ENCODE measurements around the gene NLGN1.

NLGN1 gene

GRCh38 chr3:173745952-173746682, 348.6 kb downstream of the NLGN1 start:
- no peaks in the 10 kb centered on the region for H3K4me1 ChIP-seq (ENCODE audit: control insufficient read depth, insufficient read depth, low read length)
- no peaks in the 10 kb centered on the region for H3K9me3 ChIP-seq (ENCODE audit: control insufficient read depth, insufficient read depth, low read length)
- no peak overlapping the region for H3K4me3 ChIP-seq (ENCODE audit: low read length)
- no peak overlapping the region for H3K27ac ChIP-seq (ENCODE audit: low read length)
- no peaks in the 10 kb centered on the region for H3K36me3 ChIP-seq (ENCODE audit: control insufficient read depth, insufficient read depth, low read length)
- WGBS (ENCODE audit: insufficient coverage, insufficient read length) = no CpG with 5 or more reads among the region's 4 CpGs
- H3K27me3 ChIP-seq (ENCODE audit: control insufficient read depth, insufficient read depth, low read length) = no peaks in the 10 kb centered on the region
- DNase-seq (ENCODE audit: low read depth, low spot score) = no peak

GRCh38 chr3:173747427-173747826, 349.9 kb downstream of the NLGN1 start:
- Histone ChIP-seq H3K4me3 (ENCODE audit: low read length) (no peak overlapping the region), H3K9me3 (ENCODE audit: control insufficient read depth, insufficient read depth, low read length) (no peaks in the 10 kb centered on the region), H3K27ac (ENCODE audit: low read length) (no peak overlapping the region), H3K36me3 (ENCODE audit: control insufficient read depth, insufficient read depth, low read length) (no peaks in the 10 kb centered on the region), H3K27me3 (ENCODE audit: control insufficient read depth, insufficient read depth, low read length) (no peaks in the 10 kb centered on the region), H3K4me1 (ENCODE audit: control insufficient read depth, insufficient read depth, low read length) (no peaks in the 10 kb centered on the region)
- no CpG with 5 or more reads among the region's 3 CpGs for WGBS (ENCODE audit: insufficient coverage, insufficient read length)
- no peak for DNase-seq (ENCODE audit: low read depth, low spot score)

- Histone ChIP-seq H3K9me3 (ENCODE audit: control insufficient read depth, insufficient read depth, low read length) (no peaks in the 10 kb centered on the region), H3K4me3 (ENCODE audit: low read length) (no peak overlapping the region), H3K27me3 (ENCODE audit: control insufficient read depth, insufficient read depth, low read length) (no peaks in the 10 kb centered on the region), H3K27ac (ENCODE audit: low read length) (no peak overlapping the region), H3K4me1 (ENCODE audit: control insufficient read depth, insufficient read depth, low read length) (no peaks in the 10 kb centered on the region), H3K36me3 (ENCODE audit: control insufficient read depth, insufficient read depth, low read length) (no peaks in the 10 kb centered on the region)
- no peak for DNase-seq (ENCODE audit: low read depth, low spot score)
- WGBS (ENCODE audit: insufficient coverage, insufficient read length) = no CpG with 5 or more reads among the region's 1 CpG
Observed at GRCh38 chr3:173748105-173748504, 350.6 kb downstream of the NLGN1 start.

- Histone ChIP-seq H3K9me3 (ENCODE audit: control insufficient read depth, insufficient read depth, low read length) (no peaks in the 10 kb centered on the region), H3K36me3 (ENCODE audit: control insufficient read depth, insufficient read depth, low read length) (no peaks in the 10 kb centered on the region), H3K27me3 (ENCODE audit: control insufficient read depth, insufficient read depth, low read length) (no peaks in the 10 kb centered on the region), H3K4me1 (ENCODE audit: control insufficient read depth, insufficient read depth, low read length) (no peaks in the 10 kb centered on the region), H3K27ac (ENCODE audit: low read length) (no peak overlapping the region), H3K4me3 (ENCODE audit: low read length) (no peak overlapping the region)
- WGBS (ENCODE audit: insufficient coverage, insufficient read length) = no CpG with 5 or more reads among the region's 2 CpGs
- DNase-seq (ENCODE audit: low read depth, low spot score) = no peak
Observed at GRCh38 chr3:173750095-173750494, 352.6 kb downstream of the NLGN1 start.

- Histone ChIP-seq H3K27me3 (ENCODE audit: control insufficient read depth, insufficient read depth, low read length) (no peaks in the 10 kb centered on the region), H3K4me1 (ENCODE audit: control insufficient read depth, insufficient read depth, low read length) (no peaks in the 10 kb centered on the region), H3K27ac (ENCODE audit: low read length) (no peak overlapping the region), H3K36me3 (ENCODE audit: control insufficient read depth, insufficient read depth, low read length) (no peaks in the 10 kb centered on the region), H3K4me3 (ENCODE audit: low read length) (no peak overlapping the region), H3K9me3 (ENCODE audit: control insufficient read depth, insufficient read depth, low read length) (no peaks in the 10 kb centered on the region)
- no CpG with 5 or more reads among the region's 1 CpG for WGBS (ENCODE audit: insufficient coverage, insufficient read length)
- no peak for DNase-seq (ENCODE audit: low read depth, low spot score)
Observed at GRCh38 chr3:173750591-173750990, 353.0 kb downstream of the NLGN1 start.

GRCh38 chr3:173753593-173753992, 356.0 kb downstream of the NLGN1 start:
- DNase-seq (ENCODE audit: low read depth, low spot score) = no peak
- no peak overlapping the region for H3K4me3 ChIP-seq (ENCODE audit: low read length)
- H3K27me3 ChIP-seq (ENCODE audit: control insufficient read depth, insufficient read depth, low read length) = no peaks in the 10 kb centered on the region
- no peaks in the 10 kb centered on the region for H3K36me3 ChIP-seq (ENCODE audit: control insufficient read depth, insufficient read depth, low read length)
- H3K4me1 ChIP-seq (ENCODE audit: control insufficient read depth, insufficient read depth, low read length) = no peaks in the 10 kb centered on the region
- H3K27ac ChIP-seq (ENCODE audit: low read length) = no peak overlapping the region
- no peaks in the 10 kb centered on the region for H3K9me3 ChIP-seq (ENCODE audit: control insufficient read depth, insufficient read depth, low read length)

GRCh38 chr3:173755161-173755560, 357.6 kb downstream of the NLGN1 start:
- H3K4me3 ChIP-seq (ENCODE audit: low read length) = no peak overlapping the region
- no peak for DNase-seq (ENCODE audit: low read depth, low spot score)
- H3K36me3 ChIP-seq (ENCODE audit: control insufficient read depth, insufficient read depth, low read length) = no peaks in the 10 kb centered on the region
- no peaks in the 10 kb centered on the region for H3K4me1 ChIP-seq (ENCODE audit: control insufficient read depth, insufficient read depth, low read length)
- no peaks in the 10 kb centered on the region for H3K9me3 ChIP-seq (ENCODE audit: control insufficient read depth, insufficient read depth, low read length)
- no peaks in the 10 kb centered on the region for H3K27me3 ChIP-seq (ENCODE audit: control insufficient read depth, insufficient read depth, low read length)
- H3K27ac ChIP-seq (ENCODE audit: low read length) = no peak overlapping the region

- Histone ChIP-seq H3K27ac (ENCODE audit: low read length) (no peak overlapping the region), H3K4me3 (ENCODE audit: low read length) (no peak overlapping the region), H3K27me3 (ENCODE audit: control insufficient read depth, insufficient read depth, low read length) (no peaks in the 10 kb centered on the region), H3K4me1 (ENCODE audit: control insufficient read depth, insufficient read depth, low read length) (no peaks in the 10 kb centered on the region), H3K36me3 (ENCODE audit: control insufficient read depth, insufficient read depth, low read length) (no peaks in the 10 kb centered on the region), H3K9me3 (ENCODE audit: control insufficient read depth, insufficient read depth, low read length) (no peaks in the 10 kb centered on the region)
- DNase-seq (ENCODE audit: low read depth, low spot score) = no peak
- no CpG with 5 or more reads among the region's 4 CpGs for WGBS (ENCODE audit: insufficient coverage, insufficient read length)
Observed at GRCh38 chr3:173761161-173761560, 363.6 kb downstream of the NLGN1 start.

- H3K27ac ChIP-seq (ENCODE audit: low read length) = no peak overlapping the region
- no peak overlapping the region for H3K4me3 ChIP-seq (ENCODE audit: low read length)
- no peak for DNase-seq (ENCODE audit: low read depth, low spot score)
- H3K36me3 ChIP-seq (ENCODE audit: control insufficient read depth, insufficient read depth, low read length) = no peaks in the 10 kb centered on the region
- WGBS (ENCODE audit: insufficient coverage, insufficient read length) = no CpG with 5 or more reads among the region's 4 CpGs
- no peaks in the 10 kb centered on the region for H3K27me3 ChIP-seq (ENCODE audit: control insufficient read depth, insufficient read depth, low read length)
- H3K9me3 ChIP-seq (ENCODE audit: control insufficient read depth, insufficient read depth, low read length) = no peaks in the 10 kb centered on the region
- no peaks in the 10 kb centered on the region for H3K4me1 ChIP-seq (ENCODE audit: control insufficient read depth, insufficient read depth, low read length)
Observed at GRCh38 chr3:173762501-173762900, 365.0 kb downstream of the NLGN1 start.

GRCh38 chr3:173770011-173770410, 372.5 kb downstream of the NLGN1 start:
- H3K4me3 ChIP-seq (ENCODE audit: low read length) = no peak overlapping the region
- WGBS (ENCODE audit: insufficient coverage, insufficient read length) = no CpG with 5 or more reads among the region's 2 CpGs
- H3K27me3 ChIP-seq (ENCODE audit: control insufficient read depth, insufficient read depth, low read length) = no peaks in the 10 kb centered on the region
- no peaks in the 10 kb centered on the region for H3K36me3 ChIP-seq (ENCODE audit: control insufficient read depth, insufficient read depth, low read length)
- H3K9me3 ChIP-seq (ENCODE audit: control insufficient read depth, insufficient read depth, low read length) = no peaks in the 10 kb centered on the region
- DNase-seq (ENCODE audit: low read depth, low spot score) = no peak
- H3K4me1 ChIP-seq (ENCODE audit: control insufficient read depth, insufficient read depth, low read length) = no peaks in the 10 kb centered on the region
- H3K27ac ChIP-seq (ENCODE audit: low read length) = no peak overlapping the region

GRCh38 chr3:173770796-173771573, 373.4 kb downstream of the NLGN1 start:
- Histone ChIP-seq H3K9me3 (ENCODE audit: control insufficient read depth, insufficient read depth, low read length) (no peaks in the 10 kb centered on the region), H3K27me3 (ENCODE audit: control insufficient read depth, insufficient read depth, low read length) (no peaks in the 10 kb centered on the region), H3K4me1 (ENCODE audit: control insufficient read depth, insufficient read depth, low read length) (no peaks in the 10 kb centered on the region), H3K27ac (ENCODE audit: low read length) (no peak overlapping the region), H3K36me3 (ENCODE audit: control insufficient read depth, insufficient read depth, low read length) (no peaks in the 10 kb centered on the region), H3K4me3 (ENCODE audit: low read length) (no peak overlapping the region)
- no peak for DNase-seq (ENCODE audit: low read depth, low spot score)
- no CpG with 5 or more reads among the region's 3 CpGs for WGBS (ENCODE audit: insufficient coverage, insufficient read length)
